ENCODE measurements around the gene CACNG5. TPM values are rescaled to one million over a fixed set of nuclear protein-coding genes. Genes with fewer than 3 reads are reported as not detected.

The CACNG5 gene
- total RNA-seq, 2 donors from 2014 or later = 1.8 TPM; not detected in 1

DNA sequence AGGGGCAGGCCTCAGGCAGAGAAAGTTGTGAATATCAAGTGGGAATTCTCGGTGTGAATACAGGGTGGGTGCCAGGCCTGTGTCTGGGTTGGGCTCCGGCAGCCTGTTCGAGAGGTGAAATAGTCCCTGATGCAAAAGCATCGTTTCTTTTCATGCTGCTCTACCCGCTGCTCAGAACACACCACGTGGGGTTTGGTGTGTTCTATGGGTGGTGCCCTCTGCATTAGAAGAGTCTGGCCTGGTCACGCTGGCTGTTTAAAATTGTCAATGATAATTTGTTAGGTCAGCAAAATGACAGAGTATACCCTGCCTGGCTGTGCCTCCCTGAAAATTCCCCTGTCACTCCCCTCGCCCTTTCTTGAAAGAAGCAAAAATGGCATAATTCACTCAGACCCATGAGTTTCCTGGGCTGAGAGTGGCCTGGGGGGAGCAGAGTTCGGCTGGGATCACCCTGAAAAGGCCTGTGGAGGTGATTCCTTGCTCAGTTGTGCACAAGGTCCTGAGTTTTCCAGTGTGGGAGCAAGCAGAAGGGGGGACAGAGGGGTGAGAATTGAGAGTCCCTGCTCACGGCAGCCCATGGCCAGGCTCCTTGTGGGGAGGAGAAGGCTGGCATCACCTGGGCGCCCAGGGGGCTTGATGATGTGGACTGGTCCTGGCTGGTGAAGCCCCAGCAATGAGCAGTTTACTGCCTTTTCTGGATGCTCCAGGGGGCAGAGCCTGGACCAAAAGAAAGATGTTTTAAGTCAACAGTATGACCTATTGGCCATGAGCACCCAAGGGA lies 3.2 kb downstream of the CACNG5 start:
- no peak overlapping the region for H3K27ac ChIP-seq (ENCODE audit: low read depth, low read length)
- H3K4me3 Mint-ChIP-seq = no peak overlapping the region
- no peak overlapping the region for H3K9ac ChIP-seq (ENCODE audit: extremely low read depth, low read length, poor library complexity, severe bottlenecking)
- no peak overlapping the region for H3K27ac Mint-ChIP-seq
- DNase-seq = no peak
- H3K4me3 ChIP-seq (ENCODE audit: low read length) = no peak overlapping the region
- H3K9me3 Mint-ChIP-seq = no peaks in the 10 kb centered on the region
- TF ChIP-seq, protein P1, sequence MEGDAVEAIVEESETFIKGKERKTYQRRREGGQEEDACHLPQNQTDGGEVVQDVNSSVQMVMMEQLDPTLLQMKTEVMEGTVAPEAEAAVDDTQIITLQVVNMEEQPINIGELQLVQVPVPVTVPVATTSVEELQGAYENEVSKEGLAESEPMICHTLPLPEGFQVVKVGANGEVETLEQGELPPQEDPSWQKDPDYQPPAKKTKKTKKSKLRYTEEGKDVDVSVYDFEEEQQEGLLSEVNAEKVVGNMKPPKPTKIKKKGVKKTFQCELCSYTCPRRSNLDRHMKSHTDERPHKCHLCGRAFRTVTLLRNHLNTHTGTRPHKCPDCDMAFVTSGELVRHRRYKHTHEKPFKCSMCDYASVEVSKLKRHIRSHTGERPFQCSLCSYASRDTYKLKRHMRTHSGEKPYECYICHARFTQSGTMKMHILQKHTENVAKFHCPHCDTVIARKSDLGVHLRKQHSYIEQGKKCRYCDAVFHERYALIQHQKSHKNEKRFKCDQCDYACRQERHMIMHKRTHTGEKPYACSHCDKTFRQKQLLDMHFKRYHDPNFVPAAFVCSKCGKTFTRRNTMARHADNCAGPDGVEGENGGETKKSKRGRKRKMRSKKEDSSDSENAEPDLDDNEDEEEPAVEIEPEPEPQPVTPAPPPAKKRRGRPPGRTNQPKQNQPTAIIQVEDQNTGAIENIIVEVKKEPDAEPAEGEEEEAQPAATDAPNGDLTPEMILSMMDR (conservative IDR thresholded peaks at IDR 0.05) = no peak
- WGBS, 2 experiments (ENCODE audit: insufficient coverage in 1 of 2, insufficient read length in 1 of 2) = 88% methylated on average over 6 to 11 of the region's 11 CpGs
- peaks cover 42% of the 10 kb centered on the region for H3K27me3 Mint-ChIP-seq (ENCODE audit: insufficient read depth)
- no peaks in the 10 kb centered on the region for H3K9me3 ChIP-seq (ENCODE audit: control insufficient read depth, low read length)
- H3K36me3 Mint-ChIP-seq (ENCODE audit: low read depth) = no peaks in the 10 kb centered on the region
- H3K4me1 Mint-ChIP-seq = no peaks in the 10 kb centered on the region
- peaks cover 35% of the 10 kb centered on the region for H3K27me3 ChIP-seq (ENCODE audit: control insufficient read depth, insufficient read depth, low read length, poor library complexity, severe bottlenecking)
- H3K4me1 ChIP-seq (ENCODE audit: control insufficient read depth, insufficient read depth, low read length) = no peaks in the 10 kb centered on the region
- H3K36me3 ChIP-seq (ENCODE audit: control insufficient read depth, insufficient read depth, low read length) = no peaks in the 10 kb centered on the region

DNA sequence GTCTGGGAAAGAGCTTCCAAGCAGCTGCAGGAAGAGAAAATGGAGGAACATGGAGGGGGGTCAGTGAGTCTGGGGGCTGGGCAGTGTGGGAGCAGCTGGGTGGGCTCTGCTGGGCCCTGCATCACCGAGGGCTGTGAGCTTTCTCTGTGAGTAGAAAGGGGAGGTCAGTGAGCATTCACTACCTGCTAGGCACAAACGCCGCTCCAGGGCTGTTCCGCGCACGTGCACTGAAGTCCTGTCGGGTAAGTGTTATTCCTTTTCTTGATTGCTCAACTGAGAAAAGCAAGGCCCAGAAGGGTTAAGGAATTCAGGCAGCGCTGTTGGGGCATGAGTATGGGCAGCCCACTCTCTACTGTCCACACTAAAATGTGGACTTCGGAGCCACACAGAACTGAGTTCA lies 4.7 kb downstream of the CACNG5 start:
- no peaks in the 10 kb centered on the region for H3K4me1 Mint-ChIP-seq
- Histone ChIP-seq H3K36me3 (ENCODE audit: control insufficient read depth, insufficient read depth, low read length) (no peaks in the 10 kb centered on the region), H3K4me1 (ENCODE audit: control insufficient read depth, insufficient read depth, low read length) (no peaks in the 10 kb centered on the region), H3K9me3 (ENCODE audit: control insufficient read depth, low read length) (no peaks in the 10 kb centered on the region), H3K9ac (ENCODE audit: extremely low read depth, low read length, poor library complexity, severe bottlenecking) (no peak overlapping the region), H3K4me3 (ENCODE audit: low read length) (no peak overlapping the region), H3K27me3 (ENCODE audit: control insufficient read depth, insufficient read depth, low read length, poor library complexity, severe bottlenecking) (peaks cover 20% of the 10 kb centered on the region), H3K27ac (ENCODE audit: low read depth, low read length) (no peak overlapping the region)
- no peak overlapping the region for H3K4me3 Mint-ChIP-seq
- H3K36me3 Mint-ChIP-seq (ENCODE audit: low read depth) = no peaks in the 10 kb centered on the region
- TF ChIP-seq, protein P1 (conservative IDR thresholded peaks at IDR 0.05) = no peak
- no peaks in the 10 kb centered on the region for H3K9me3 Mint-ChIP-seq
- WGBS, 2 experiments (ENCODE audit: insufficient coverage in 1 of 2, insufficient read length in 1 of 2) = 93 to 100% methylated on average over 4 to 9 of the region's 9 CpGs
- H3K27ac Mint-ChIP-seq = no peak overlapping the region
- no peak for DNase-seq
- peaks cover 31% of the 10 kb centered on the region for H3K27me3 Mint-ChIP-seq (ENCODE audit: insufficient read depth)

DNA sequence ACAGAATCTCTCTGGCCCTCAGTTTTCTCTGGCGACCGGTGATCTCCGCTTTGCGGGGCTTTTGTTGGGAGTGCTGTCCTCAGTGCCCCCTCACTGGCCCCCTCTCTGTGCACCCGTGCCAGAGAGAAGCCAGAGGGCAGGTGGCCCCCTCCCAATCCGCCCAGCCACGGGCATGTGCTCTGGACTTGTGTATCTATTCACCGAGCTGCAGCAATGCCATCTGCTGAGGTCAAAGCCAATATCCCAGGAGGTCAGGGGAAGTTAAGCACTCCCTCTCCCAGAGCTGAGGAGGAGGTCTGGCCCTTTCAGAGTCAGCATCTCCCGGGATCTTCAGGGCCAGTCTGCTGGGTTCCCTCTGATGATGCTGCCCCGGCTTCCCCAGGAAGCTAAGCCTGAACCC lies 5.1 kb downstream of the CACNG5 start:
- Histone ChIP-seq H3K27me3 (ENCODE audit: control insufficient read depth, insufficient read depth, low read length, poor library complexity, severe bottlenecking) (peaks cover 17% of the 10 kb centered on the region), H3K27ac (ENCODE audit: low read depth, low read length) (no peak overlapping the region), H3K4me1 (ENCODE audit: control insufficient read depth, insufficient read depth, low read length) (no peaks in the 10 kb centered on the region), H3K9me3 (ENCODE audit: control insufficient read depth, low read length) (no peaks in the 10 kb centered on the region), H3K9ac (ENCODE audit: extremely low read depth, low read length, poor library complexity, severe bottlenecking) (no peak overlapping the region), H3K36me3 (ENCODE audit: control insufficient read depth, insufficient read depth, low read length) (no peaks in the 10 kb centered on the region), H3K4me3 (ENCODE audit: low read length) (no peak overlapping the region)
- WGBS, 2 experiments (ENCODE audit: insufficient coverage in 1 of 2, insufficient read length in 1 of 2) = 85 to 88% methylated on average over 8 to 10 of the region's 10 CpGs
- H3K9me3 Mint-ChIP-seq = no peaks in the 10 kb centered on the region
- no peak overlapping the region for H3K4me3 Mint-ChIP-seq
- no peak overlapping the region for H3K27ac Mint-ChIP-seq
- peaks cover 29% of the 10 kb centered on the region for H3K27me3 Mint-ChIP-seq (ENCODE audit: insufficient read depth)
- DNase-seq = no peak
- H3K36me3 Mint-ChIP-seq (ENCODE audit: low read depth) = no peaks in the 10 kb centered on the region
- no peaks in the 10 kb centered on the region for H3K4me1 Mint-ChIP-seq
- TF ChIP-seq, protein P1 (conservative IDR thresholded peaks at IDR 0.05) = no peak
